Type B pancreatic cell (in vitro differentiated cells): Measurements from ENCODE around the gene LITAF. TPM values are rescaled to one million over a fixed set of nuclear protein-coding genes. Genes with fewer than 3 reads are reported as not detected.
"Not testable (repeated sequence)": the region's sequence is repeated elsewhere in the genome, so short reads cannot be mapped to it uniquely, and the experiment has no call there.

Experiments
- DNase-seq: peaks from one replicate; pipeline ENCODE4 v3.0.0; 2021; ENCODE audit warnings: mixed read lengths; ENCODE audit not compliant: unreplicated experiment; ENCODE audit errors: extremely low spot score
- H3K27ac Mint-ChIP-seq: 2 replicates; pipeline ENCODE4 v1.8.0; 2021; ENCODE audit warnings: mild to moderate bottlenecking, mixed read lengths
- H3K27me3 Mint-ChIP-seq: 2 replicates; pipeline ENCODE4 v1.8.0; 2021; ENCODE audit warnings: mixed read lengths
- H3K36me3 Mint-ChIP-seq: 2 replicates; pipeline ENCODE4 v1.8.0; 2021; ENCODE audit warnings: mixed read lengths
- H3K4me1 Mint-ChIP-seq: one replicate; pipeline ENCODE4 v1.8.0; 2021; ENCODE audit warnings: mixed read lengths; ENCODE audit not compliant: unreplicated experiment
- H3K4me3 Mint-ChIP-seq: 2 replicates; pipeline ENCODE4 v1.8.0; 2021; ENCODE audit warnings: mild to moderate bottlenecking, mixed read lengths
- H3K9me3 Mint-ChIP-seq: 2 replicates; pipeline ENCODE4 v1.8.0; 2021; ENCODE audit warnings: mixed read lengths
- CTCF ChIP-seq: fragments of 200-600 bp; sonication (generic); conservative IDR thresholded peaks from 2 replicates; pipeline ENCODE4 v1.5.0; 2021; ENCODE audit warnings: antibody characterized with exemption, mild to moderate bottlenecking
- total RNA-seq: library from RNA; stranded (reverse); gene quantifications from 2 replicates; pipeline ENCODE4 v1.2.1, GENCODE V29; 2021; ENCODE audit warnings: low replicate concordance

Gene LITAF
- total RNA-seq, 1 donor from 2014 or later, result 49.8 TPM

- Mint-ChIP-seq H3K27ac (peak overlapping the region; percentile 39), H3K4me1 (peaks cover 19% of the 10 kb centered on the region), H3K27me3 (no peaks in the 10 kb centered on the region), H3K4me3 (no peak overlapping the region), H3K9me3 (no peaks in the 10 kb centered on the region), H3K36me3 (no peaks in the 10 kb centered on the region)
- no peak for TF ChIP-seq CTCF
- DNase-seq, result no peak
Measured at GRCh38 chr16:11609474-11610120, 22.9 kb upstream of the LITAF start.

GRCh38 chr16:11605891-11606290, 19.2 kb upstream of the LITAF start:
- no peak for DNase-seq
- peaks cover 19% of the 10 kb centered on the region for H3K4me1 Mint-ChIP-seq
- H3K36me3 Mint-ChIP-seq, result no peaks in the 10 kb centered on the region
- H3K4me3 Mint-ChIP-seq, result no peak overlapping the region
- no peaks in the 10 kb centered on the region for H3K9me3 Mint-ChIP-seq
- H3K27me3 Mint-ChIP-seq, result no peaks in the 10 kb centered on the region
- no peak for TF ChIP-seq CTCF
- H3K27ac Mint-ChIP-seq, result no peak overlapping the region

GRCh38 chr16:11605564-11605886, 18.8 kb upstream of the LITAF start:
- Mint-ChIP-seq H3K9me3 (no peaks in the 10 kb centered on the region), H3K27me3 (no peaks in the 10 kb centered on the region), H3K4me3 (no peak overlapping the region), H3K36me3 (no peaks in the 10 kb centered on the region), H3K4me1 (peaks cover 17% of the 10 kb centered on the region), H3K27ac (no peak overlapping the region)
- no peak for TF ChIP-seq CTCF
- DNase-seq, result no peak

GRCh38 chr16:11604783-11605563, 18.3 kb upstream of the LITAF start:
- Mint-ChIP-seq H3K36me3 (no peaks in the 10 kb centered on the region), H3K27ac (no peak overlapping the region), H3K27me3 (no peaks in the 10 kb centered on the region), H3K4me3 (no peak overlapping the region), H3K4me1 (peaks cover 12% of the 10 kb centered on the region), H3K9me3 (no peaks in the 10 kb centered on the region)
- no peak for TF ChIP-seq CTCF
- DNase-seq, result no peak

GRCh38 chr16:11604296-11604695, 17.6 kb upstream of the LITAF start:
- not testable (repeated sequence) for H3K36me3 Mint-ChIP-seq, H3K27ac Mint-ChIP-seq

GRCh38 chr16:11603331-11603750, 16.6 kb upstream of the LITAF start:
- Mint-ChIP-seq H3K9me3 (no peaks in the 10 kb centered on the region), H3K27me3 (no peaks in the 10 kb centered on the region), H3K4me3 (no peak overlapping the region), H3K36me3 (no peaks in the 10 kb centered on the region), H3K4me1 (peaks cover 5% of the 10 kb centered on the region), H3K27ac (peak overlapping the region; percentile 29)
- DNase-seq, result no peak
- TF ChIP-seq CTCF, result no peak

More at GRCh38 chr16:11604296-11604695, 17.6 kb upstream of the LITAF start:
- H3K9me3 Mint-ChIP-seq, H3K4me3 Mint-ChIP-seq, H3K4me1 Mint-ChIP-seq, H3K27me3 Mint-ChIP-seq, DNase-seq: not testable (repeated sequence)
